ENCODE data around the gene AIRE.

DNA sequence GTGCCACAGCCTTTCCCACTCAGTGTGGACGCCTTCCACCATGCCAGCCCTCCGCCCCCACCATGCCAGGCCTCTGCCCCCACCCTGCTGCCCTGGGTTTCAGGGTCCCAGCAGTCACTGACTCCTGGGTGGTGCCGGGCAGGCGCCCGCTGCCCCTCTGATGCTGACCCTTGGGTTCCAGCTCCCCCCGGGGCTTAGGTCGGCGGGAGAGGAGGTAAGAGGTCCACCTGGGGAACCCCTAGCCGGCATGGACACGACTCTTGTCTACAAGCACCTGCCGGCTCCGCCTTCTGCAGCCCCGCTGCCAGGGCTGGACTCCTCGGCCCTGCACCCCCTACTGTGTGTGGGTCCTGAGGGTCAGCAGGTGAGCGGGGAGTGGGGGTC, 7.1 kb downstream of the AIRE start:
- TF ChIP-seq POLR2AphosphoS5 (IDR thresholded peaks at IDR 0.05; ENCODE audit: low read depth, low read length) = no peak
- no peak for TF ChIP-seq POLR2A (IDR thresholded peaks at IDR 0.05; ENCODE audit: low read depth, low read length)
- TF ChIP-seq TAF1 (IDR thresholded peaks at IDR 0.05; ENCODE audit: low read depth, low read length) = no peak
- TF ChIP-seq SPI1 (IDR thresholded peaks at IDR 0.05; ENCODE audit: low read depth, low read length) = no peak
- TF ChIP-seq POU2F2 (IDR thresholded peaks at IDR 0.05; ENCODE audit: low read depth, low read length) = no peak
- TF ChIP-seq PAX5 (IDR thresholded peaks at IDR 0.05; ENCODE audit: insufficient read depth, low read length, severe bottlenecking) = no peak

All from GM12891 (cell line).